Fibroblast of pulmonary artery (primary cell): ENCODE data around the gene HRH3.
A peak's percentile ranks its signal among the peaks of the same experiment; 100 is the strongest.

Experiments
- DNase-seq: peaks from one replicate; pipeline ENCODE4 v3.0.0-alpha.2; 2010; ENCODE audit warnings: low read depth
- H3K4me3 ChIP-seq: replicated peaks from 2 replicates; pipeline ENCODE4 v1.5.1; 2011; ENCODE audit warnings: low read depth, mild to moderate bottlenecking, control low read depth, low read length, moderate library complexity
- TF ChIP-seq, protein P1 (sequence below): IDR thresholded peaks from 2 replicates; pipeline ENCODE4 v1.5.1; 2011; ENCODE audit warnings: mild to moderate bottlenecking, control low read depth, low read length, inconsistent platforms; ENCODE audit errors: missing control alignments

Gene HRH3

DNA sequence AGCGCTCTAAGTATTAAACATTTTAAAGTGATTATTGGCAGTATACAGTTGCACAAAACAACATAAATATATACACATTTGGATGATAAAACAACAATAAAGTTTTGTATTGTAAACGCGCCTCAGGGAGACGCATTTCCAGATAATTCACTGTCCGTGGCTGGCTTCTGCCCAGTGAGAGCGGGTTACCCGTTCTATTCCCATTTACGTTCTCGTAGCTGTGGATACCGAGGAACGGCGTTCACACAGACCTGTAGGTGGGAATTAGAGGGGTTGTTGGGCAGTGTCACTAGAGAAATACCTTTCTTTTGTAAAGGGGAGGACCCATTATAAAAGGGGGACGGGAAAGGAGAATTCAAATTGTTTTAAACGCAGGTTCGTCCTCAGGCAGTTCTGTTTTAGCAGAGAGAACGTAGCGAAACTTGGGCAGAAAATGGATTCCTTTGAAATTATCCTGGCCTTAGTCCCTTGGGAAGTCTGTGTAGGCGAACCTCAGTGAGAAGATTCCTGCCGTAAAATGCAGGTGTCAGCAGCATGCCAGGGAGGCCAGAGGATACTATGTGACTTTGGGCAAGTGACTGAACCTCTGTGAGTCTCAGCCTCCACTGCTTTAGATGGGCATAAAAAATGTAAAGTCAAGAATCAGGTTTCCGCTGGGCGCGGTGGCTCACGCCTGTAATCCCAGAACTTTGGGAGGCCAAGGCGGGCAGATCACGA, 36.5 kb downstream of the HRH3 start:
- TF ChIP-seq, protein P1, sequence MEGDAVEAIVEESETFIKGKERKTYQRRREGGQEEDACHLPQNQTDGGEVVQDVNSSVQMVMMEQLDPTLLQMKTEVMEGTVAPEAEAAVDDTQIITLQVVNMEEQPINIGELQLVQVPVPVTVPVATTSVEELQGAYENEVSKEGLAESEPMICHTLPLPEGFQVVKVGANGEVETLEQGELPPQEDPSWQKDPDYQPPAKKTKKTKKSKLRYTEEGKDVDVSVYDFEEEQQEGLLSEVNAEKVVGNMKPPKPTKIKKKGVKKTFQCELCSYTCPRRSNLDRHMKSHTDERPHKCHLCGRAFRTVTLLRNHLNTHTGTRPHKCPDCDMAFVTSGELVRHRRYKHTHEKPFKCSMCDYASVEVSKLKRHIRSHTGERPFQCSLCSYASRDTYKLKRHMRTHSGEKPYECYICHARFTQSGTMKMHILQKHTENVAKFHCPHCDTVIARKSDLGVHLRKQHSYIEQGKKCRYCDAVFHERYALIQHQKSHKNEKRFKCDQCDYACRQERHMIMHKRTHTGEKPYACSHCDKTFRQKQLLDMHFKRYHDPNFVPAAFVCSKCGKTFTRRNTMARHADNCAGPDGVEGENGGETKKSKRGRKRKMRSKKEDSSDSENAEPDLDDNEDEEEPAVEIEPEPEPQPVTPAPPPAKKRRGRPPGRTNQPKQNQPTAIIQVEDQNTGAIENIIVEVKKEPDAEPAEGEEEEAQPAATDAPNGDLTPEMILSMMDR, result no peak
- no peak for DNase-seq
- peak overlapping the region; percentile 93 for H3K4me3 ChIP-seq

DNA sequence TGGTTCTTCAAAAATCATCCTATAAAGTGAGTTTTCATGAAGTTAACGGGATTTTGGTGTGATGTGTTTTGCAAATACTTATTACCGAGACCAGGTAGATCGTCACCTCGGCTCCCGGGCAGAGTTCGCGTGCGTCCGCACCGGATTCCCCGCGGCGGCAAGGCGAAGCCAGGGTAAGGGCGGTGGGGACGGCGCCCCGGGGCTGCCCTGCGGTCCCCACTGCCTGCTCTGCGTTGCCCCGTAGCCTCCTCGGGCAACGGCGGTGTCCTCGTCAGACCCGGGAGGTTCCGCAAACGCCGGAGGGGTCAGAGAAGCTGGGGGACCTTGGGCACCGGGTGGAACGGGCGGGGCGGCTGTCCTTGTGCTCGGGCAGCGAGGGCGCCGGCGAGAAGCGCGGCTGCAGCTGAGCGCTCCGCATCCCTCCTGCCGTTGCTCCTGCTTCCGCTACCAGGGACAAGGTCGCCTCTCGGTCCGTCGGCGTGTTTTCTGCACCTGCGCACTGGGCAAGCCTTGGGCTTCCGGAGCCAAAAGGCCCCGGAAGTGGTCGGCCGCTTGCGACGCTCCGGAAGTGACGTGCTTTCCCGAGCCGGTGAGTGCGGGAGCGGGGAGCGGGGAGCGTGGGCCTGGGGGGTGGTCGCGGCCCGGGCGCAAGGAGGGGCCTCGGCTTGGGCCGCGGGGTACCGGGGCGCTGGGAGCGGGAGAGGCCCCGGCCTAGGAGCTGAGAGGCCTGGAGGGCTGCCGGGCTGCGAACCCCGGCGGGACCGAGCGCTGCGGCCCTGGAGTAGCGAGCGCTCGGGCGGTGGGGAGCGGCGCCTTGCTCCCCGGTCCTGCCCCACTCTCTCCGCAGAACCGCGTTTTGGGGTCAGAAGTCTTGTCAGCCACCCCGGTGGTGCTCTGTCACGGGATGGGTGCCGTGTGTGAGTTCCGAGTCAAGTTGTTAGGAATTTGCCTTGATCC, 37.3 kb downstream of the HRH3 start, which contains the start of gene MTG2:
TSS of gene MTG2 (plus strand) at position 560 of the 957 bp plus-strand sequence. CDS start 10,393 bp downstream, outside the sequence.
- DNase-seq, result peak; percentile 95
- TF ChIP-seq, protein P1, result no peak
- peak within 1 kb of the TSS; percentile 93 for H3K4me3 ChIP-seq

DNA sequence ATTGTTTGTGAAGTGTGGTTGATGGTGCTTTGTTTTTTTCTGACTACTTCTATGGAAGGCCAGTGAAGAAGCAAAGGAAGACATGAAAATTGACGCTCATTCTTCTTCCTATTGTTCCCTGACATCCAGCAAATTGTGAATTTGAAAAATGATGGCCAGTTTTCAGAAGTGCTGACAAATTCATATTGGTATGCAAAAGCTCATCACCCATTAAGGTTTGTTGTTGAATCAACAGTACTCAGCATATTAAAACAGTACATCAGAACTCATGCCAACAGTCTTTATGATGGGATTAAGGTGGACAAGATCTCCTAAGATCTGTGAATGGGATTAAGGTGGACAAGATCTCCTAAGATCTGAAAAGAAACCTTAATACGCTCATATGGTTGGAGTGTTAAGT, 38.3 kb downstream of the HRH3 start:
- TF ChIP-seq, protein P1, result no peak
- H3K4me3 ChIP-seq, result peak overlapping the region; percentile 93
- no peak for DNase-seq

DNA sequence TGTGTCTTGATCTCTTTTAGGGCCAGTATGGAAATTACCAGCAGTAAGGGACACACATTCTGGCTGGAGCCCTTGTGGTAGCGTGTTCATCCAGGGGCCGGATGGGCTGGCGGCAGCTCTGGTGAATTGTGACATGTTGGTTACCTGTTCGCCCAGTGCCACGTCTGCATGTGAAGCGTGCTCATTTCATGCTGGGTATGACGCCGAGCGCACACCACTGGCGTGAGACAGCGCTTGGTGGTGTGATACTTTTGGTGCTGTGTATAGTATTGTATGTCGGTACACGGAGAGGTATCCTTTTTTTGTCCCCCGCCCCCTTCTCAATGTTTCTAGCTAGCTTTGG, 40.9 kb downstream of the HRH3 start:
- TF ChIP-seq, protein P1, result no peak
- no peak for DNase-seq
- no peak overlapping the region for H3K4me3 ChIP-seq

DNA sequence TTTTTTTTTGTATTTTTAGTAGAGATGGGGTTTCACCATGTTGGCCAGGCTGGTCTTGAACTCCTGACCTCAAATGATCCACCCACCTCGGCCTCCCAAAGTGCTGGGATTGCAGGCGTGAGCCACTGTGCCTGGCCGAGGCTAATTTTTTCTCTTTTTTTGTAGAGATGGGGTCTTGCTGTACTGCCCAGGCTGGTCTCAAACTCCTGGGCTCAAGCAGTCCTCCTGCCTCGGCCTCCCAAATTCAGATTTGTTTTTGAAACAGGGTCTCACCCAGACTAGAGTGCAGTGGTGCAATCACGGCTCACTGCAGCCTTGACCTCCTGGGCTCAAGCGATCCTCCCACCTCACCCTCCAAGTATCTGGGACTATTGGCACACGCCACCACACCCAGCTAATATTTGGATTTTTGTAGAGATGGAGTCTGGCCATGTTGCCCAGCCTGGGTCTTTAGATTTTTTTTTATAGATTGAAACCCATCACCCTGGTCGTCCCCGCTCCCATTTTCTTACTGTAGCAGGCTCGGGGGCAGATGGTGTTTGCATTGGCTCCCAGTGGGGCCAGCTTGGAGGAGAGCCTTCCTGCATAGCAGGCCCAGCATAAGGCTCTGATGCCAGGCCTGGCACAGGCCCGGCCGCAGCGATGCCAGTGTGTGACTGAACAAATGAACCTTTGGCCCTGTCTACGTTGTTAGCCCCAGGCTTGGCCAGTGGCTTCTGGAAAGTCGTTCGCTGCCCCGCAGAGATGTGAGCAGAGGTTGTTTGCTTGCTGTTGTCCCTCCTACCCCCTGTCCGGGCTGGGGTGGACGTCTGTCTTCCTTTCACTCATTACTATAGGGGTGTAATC, 41.5 kb downstream of the HRH3 start:
- H3K4me3 ChIP-seq, result no peak overlapping the region
- DNase-seq, result no peak
- TF ChIP-seq, protein P1, result no peak

DNA sequence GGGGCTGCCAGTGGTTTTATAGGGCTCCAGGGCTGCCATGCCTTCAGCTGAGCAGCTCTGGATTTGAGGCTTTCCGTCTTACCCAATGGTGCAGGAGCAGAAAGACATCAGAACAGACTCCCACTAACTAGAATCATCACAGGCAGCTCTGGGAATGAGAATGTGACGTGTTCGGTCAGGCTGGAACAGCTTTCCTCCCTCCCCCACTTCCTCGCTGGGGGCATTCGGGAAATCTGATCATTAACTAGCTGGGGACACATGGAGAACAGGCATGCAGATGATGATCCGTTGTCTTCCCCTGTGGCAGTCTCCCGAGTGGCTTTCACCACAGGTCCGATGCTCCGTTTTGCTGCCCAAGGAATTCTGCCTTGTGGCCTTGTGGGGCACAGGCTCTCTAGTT, 42.8 kb downstream of the HRH3 start:
- no peak for DNase-seq
- TF ChIP-seq, protein P1, result no peak
- no peak overlapping the region for H3K4me3 ChIP-seq
